Limb (tissue), 2 donors: Measurements from ENCODE around the gene MAPT.
"Not testable (repeated sequence)": the region's sequence is repeated elsewhere in the genome, so short reads cannot be mapped to it uniquely, and the experiment has no call there.

ENCODE experiments used
- DNase-seq, 2 donors: peaks; one replicate each; pipeline ENCODE4 v3.0.0-alpha.2; 2016; ENCODE audit errors: extremely low spot score in 2 of 2

Gene MAPT

GRCh38 chr17:45991341-45991740 is 97.0 kb downstream of the MAPT start:
- no peak for DNase-seq

DNA sequence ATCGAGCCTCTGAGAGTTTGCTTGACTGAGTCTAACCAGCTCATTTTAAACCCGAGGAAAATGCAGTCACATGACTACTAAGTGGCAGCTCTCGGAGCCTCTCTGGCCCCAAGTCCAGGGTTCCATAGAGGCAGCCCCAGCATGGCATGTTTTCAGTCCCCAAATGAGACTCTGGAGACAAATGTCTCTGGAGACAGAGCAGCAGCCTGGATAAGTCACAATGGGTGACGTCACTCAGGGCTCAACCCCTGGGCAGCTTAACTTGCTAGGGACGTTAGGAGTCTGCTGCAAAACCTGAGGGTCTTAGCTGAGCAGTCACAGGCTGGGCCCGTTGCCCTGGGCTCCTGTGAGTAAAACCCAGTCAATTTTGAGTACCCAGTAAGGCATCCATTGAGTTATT is 97.8 kb downstream of the MAPT start:
- DNase-seq = no peak

GRCh38 chr17:45992904-45993303 is 98.5 kb downstream of the MAPT start:
- no peak for DNase-seq

GRCh38 chr17:45993962-45994627 is 99.7 kb downstream of the MAPT start:
- no peak for DNase-seq

DNA sequence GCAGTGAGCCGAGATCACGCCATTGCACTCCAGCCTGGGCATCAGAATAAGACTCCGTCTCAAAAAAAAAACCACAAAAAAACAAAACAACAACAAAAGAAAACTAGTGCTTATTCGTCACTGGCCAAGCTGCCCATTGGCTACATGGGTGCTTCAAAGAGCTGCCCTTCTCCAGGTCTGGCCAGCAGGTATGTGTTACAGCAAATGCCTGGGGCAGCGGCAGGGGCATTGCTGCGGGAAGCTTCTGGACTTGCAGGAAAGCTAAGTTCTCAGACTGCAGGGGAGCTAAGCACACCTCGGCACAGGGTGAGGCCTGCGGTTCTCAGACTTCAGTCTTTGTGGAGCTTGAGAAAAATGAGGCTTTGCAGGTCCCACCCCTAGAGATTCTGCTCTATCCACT is 100.6 kb downstream of the MAPT start:
- DNase-seq = no peak

DNA sequence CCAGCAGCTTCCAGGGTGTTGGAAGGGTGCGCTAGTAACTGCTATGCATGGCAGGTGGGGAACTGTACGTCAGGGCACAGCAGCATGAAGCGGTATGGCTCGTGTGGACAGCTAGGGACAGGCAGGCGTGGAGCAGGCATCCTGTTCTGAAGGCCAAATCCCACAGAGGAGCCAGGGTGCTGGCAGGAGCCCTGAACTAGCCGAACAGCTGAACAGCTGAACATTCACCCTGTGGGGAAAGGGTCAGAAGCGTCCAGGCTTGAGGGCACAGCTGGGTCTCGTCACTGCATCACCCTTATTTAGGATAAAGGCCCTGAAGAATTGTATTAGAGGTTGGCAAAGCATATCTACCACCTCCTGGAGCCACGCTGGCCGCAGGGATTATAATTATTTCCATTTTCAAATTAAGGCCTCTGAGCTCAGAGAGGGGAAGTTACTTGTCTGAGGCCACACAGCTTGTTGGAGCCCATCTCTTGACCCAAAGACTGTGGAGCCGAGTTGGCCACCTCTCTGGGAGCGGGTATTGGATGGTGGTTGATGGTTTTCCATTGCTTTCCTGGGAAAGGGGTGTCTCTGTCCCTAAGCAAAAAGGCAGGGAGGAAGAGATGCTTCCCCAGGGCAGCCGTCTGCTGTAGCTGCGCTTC is 101.4 kb downstream of the MAPT start:
- no peak for DNase-seq

DNA sequence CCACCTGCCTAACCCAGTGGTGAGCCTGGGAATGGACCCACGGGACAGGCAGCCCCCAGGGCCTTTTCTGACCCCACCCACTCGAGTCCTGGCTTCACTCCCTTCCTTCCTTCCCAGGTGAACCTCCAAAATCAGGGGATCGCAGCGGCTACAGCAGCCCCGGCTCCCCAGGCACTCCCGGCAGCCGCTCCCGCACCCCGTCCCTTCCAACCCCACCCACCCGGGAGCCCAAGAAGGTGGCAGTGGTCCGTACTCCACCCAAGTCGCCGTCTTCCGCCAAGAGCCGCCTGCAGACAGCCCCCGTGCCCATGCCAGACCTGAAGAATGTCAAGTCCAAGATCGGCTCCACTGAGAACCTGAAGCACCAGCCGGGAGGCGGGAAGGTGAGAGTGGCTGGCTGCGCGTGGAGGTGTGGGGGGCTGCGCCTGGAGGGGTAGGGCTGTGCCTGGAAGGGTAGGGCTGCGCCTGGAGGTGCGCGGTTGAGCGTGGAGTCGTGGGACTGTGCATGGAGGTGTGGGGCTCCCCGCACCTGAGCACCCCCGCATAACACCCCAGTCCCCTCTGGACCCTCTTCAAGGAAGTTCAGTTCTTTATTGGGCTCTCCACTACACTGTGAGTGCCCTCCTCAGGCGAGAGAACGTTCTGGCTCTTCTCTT is 102.1 kb downstream of the MAPT start:
- DNase-seq = no peak

DNA sequence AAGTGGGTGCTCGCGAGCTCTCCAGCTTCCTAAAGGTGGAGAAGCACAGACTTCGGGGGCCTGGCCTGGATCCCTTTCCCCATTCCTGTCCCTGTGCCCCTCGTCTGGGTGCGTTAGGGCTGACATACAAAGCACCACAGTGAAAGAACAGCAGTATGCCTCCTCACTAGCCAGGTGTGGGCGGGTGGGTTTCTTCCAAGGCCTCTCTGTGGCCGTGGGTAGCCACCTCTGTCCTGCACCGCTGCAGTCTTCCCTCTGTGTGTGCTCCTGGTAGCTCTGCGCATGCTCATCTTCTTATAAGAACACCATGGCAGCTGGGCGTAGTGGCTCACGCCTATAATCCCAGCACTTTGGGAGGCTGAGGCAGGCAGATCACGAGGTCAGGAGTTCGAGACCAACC is 102.8 kb downstream of the MAPT start:
- no peak for DNase-seq

DNA sequence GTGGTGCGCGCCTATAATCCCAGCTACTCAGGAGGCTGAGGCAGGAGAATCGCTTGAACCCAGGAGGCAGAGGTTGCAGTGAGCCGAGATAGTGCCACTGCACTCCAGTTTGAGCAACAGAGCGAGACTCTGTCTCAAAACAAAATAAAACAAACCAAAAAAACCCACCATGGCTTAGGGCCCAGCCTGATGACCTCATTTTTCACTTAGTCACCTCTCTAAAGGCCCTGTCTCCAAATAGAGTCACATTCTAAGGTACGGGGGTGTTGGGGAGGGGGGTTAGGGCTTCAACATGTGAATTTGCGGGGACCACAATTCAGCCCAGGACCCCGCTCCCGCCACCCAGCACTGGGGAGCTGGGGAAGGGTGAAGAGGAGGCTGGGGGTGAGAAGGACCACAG is 103.3 kb downstream of the MAPT start:
- DNase-seq = no peak

GRCh38 chr17:45998987-45999899 is 104.9 kb downstream of the MAPT start, which contains the start of gene STH:
STH (plus strand) TSS chr17:45999250; CDS start chr17:45999280, 30 bp downstream.
- no peak for DNase-seq

GRCh38 chr17:45999900-46000290 is 105.5 kb downstream of the MAPT start:
- no peak for DNase-seq

DNA sequence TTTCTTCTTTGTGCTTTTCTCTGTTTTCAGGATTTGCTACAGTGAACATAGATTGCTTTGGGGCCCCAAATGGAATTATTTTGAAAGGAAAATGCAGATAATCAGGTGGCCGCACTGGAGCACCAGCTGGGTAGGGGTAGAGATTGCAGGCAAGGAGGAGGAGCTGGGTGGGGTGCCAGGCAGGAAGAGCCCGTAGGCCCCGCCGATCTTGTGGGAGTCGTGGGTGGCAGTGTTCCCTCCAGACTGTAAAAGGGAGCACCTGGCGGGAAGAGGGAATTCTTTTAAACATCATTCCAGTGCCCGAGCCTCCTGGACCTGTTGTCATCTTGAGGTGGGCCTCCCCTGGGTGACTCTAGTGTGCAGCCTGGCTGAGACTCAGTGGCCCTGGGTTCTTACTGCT is 105.9 kb downstream of the MAPT start:
- no peak for DNase-seq

DNA sequence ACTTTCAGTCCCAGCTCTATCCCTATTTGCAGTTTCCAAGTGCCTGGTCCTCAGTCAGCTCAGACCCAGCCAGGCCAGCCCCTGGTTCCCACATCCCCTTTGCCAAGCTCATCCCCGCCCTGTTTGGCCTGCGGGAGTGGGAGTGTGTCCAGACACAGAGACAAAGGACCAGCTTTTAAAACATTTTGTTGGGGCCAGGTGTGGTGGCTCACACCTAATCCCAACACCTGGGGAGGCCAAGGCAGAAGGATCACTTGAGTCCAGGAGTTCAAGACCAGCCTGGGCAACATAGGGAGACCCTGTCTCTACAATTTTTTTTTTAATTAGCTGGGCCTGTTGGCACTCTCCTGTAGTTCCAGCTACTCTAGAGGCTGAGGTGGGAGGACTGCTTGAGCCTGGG is 106.4 kb downstream of the MAPT start:
- no peak for DNase-seq

DNA sequence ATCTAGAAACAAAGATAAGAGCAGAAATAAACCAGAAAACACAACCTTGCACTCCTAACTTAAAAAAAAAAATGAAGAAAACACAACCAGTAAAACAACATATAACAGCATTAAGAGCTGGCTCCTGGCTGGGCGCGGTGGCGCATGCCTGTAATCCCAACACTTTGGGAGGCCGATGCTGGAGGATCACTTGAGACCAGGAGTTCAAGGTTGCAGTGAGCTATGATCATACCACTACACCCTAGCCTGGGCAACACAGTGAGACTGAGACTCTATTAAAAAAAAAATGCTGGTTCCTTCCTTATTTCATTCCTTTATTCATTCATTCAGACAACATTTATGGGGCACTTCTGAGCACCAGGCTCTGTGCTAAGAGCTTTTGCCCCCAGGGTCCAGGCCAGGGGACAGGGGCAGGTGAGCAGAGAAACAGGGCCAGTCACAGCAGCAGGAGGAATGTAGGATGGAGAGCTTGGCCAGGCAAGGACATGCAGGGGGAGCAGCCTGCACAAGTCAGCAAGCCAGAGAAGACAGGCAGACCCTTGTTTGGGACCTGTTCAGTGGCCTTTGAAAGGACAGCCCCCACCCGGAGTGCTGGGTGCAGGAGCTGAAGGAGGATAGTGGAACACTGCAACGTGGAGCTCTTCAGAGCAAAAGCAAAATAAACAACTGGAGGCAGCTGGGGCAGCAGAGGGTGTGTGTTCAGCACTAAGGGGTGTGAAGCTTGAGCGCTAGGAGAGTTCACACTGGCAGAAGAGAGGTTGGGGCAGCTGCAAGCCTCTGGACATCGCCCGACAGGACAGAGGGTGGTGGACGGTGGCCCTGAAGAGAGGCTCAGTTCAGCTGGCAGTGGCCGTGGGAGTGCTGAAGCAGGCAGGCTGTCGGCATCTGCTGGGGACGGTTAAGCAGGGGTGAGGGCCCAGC is 107.3 kb downstream of the MAPT start:
- no peak for DNase-seq

- peak; percentile 62 to 82 for DNase-seq
Observed at GRCh38 chr17:46002311-46002972, 108.1 kb downstream of the MAPT start.

DNA sequence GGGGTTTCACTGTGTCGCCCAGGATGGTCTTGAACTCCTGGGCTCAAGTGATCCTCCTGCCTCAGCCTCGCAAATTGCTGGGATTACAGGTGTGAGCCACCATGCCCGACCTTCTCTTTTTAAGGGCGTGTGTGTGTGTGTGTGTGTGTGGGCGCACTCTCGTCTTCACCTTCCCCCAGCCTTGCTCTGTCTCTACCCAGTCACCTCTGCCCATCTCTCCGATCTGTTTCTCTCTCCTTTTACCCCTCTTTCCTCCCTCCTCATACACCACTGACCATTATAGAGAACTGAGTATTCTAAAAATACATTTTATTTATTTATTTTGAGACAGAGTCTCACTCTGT is 108.6 kb downstream of the MAPT start:
- no peak for DNase-seq

DNA sequence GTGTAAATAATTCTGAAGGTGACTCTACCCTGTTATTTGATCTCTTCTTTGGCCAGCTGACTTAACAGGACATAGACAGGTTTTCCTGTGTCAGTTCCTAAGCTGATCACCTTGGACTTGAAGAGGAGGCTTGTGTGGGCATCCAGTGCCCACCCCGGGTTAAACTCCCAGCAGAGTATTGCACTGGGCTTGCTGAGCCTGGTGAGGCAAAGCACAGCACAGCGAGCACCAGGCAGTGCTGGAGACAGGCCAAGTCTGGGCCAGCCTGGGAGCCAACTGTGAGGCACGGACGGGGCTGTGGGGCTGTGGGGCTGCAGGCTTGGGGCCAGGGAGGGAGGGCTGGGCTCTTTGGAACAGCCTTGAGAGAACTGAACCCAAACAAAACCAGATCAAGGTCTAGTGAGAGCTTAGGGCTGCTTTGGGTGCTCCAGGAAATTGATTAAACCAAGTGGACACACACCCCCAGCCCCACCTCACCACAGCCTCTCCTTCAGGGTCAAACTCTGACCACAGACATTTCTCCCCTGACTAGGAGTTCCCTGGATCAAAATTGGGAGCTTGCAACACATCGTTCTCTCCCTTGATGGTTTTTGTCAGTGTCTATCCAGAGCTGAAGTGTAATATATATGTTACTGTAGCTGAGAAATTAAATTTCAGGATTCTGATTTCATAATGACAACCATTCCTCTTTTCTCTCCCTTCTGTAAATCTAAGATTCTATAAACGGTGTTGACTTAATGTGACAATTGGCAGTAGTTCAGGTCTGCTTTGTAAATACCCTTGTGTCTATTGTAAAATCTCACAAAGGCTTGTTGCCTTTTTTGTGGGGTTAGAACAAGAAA is 109.8 kb downstream of the MAPT start:
- peak; percentile 9 to 57 for DNase-seq

- not testable (repeated sequence) for DNase-seq
Observed at GRCh38 chr17:46006082-46006481, 111.7 kb downstream of the MAPT start.

GRCh38 chr17:46007461-46007965 is 113.2 kb downstream of the MAPT start:
- DNase-seq = no peak
